ENCODE data around the gene SFTA2. TPM values are rescaled to one million over a fixed set of nuclear protein-coding genes. Genes with fewer than 3 reads are reported as not detected.

SFTA2 gene
- total RNA-seq (2021; fragmentation: NEBNext Ultra II Directional; extraction: Animal tissue kit (Norgen Biotek cat#: 25700)), result not detected in 2 replicates
- not detected in 2 replicates for polyA plus RNA-seq (2011; rRNA removed)
- not detected for polyA plus RNA-seq (2011; cell fraction: cytosol; rRNA removed)
- polyA plus RNA-seq (2011; cell fraction: nucleus; rRNA removed), result not detected
- not detected in 4 replicates for polyA plus RNA-seq (2012, experiment 1 of 2)
- not detected for polyA plus RNA-seq (2012, experiment 2 of 2)
- polyA plus RNA-seq (2013, experiment 1 of 2), result not detected
- polyA plus RNA-seq (2013, experiment 2 of 2), result not detected
- polyA minus RNA-seq (2011; rRNA and poly(A)+ RNA removed), result not detected in 2 replicates
- not detected for polyA minus RNA-seq (2011; cell fraction: cytosol; rRNA and poly(A)+ RNA removed)
- polyA minus RNA-seq (2011; cell fraction: nucleus; rRNA and poly(A)+ RNA removed), result not detected
- long read RNA-seq, experiment 1, result 0 reads
- long read RNA-seq, experiment 2, result 0 reads

GRCh38 chr6:30931969-30932645 lies at the start of gene SFTA2:
SFTA2 (minus strand) TSS chr6:30932170; CDS start chr6:30932096, 74 bp downstream.
- Histone ChIP-seq H3K23ac (ENCODE audit: insufficient read length) (no peak within 1 kb of the TSS), H4K5ac (ENCODE audit: insufficient read length, low read depth, low read length) (no peak within 1 kb of the TSS), H4K20me1 (replicated peaks in 1 of 2; ENCODE audit: control insufficient read depth in 1 of 2, insufficient read depth in 2 of 2, low read length in 2 of 2) (no peaks in the 10 kb centered on the region), H3K27ac (ENCODE audit: low read depth, low read length) (no peak within 1 kb of the TSS), H2BK5ac (ENCODE audit: low read depth, low read length) (0 out of 2 replicates have a peak within 1 kb of the TSS, but pooled peaks have one; percentile 13), H2BK15ac (ENCODE audit: low read length) (0 out of 2 replicates have a peak within 1 kb of the TSS, but pooled peaks have one; percentile 61), H3K79me2 (ENCODE audit: control insufficient read depth in 1 of 2, insufficient read depth in 2 of 2, low read length in 2 of 2) (no peaks in the 10 kb centered on the region), H3K56ac (replicated peaks; ENCODE audit: insufficient read length, low read depth, low read length) (no peak within 1 kb of the TSS), H3K23me2 (ENCODE audit: low read depth, low read length) (0 out of 2 replicates have a peak, but pooled peaks cover 4% of the 10 kb centered on the region), H2AK5ac (ENCODE audit: low read depth, low read length) (no peak within 1 kb of the TSS; the same call in 1 of the 2 replicates), H3K4me1 (replicated peaks in 1 of 4; ENCODE audit: control insufficient read depth in 3 of 4, insufficient read depth in 4 of 4, low read length in 3 of 4) (0 out of 7 replicates have a peak, but pooled peaks cover 0 to 3% (median 0%) of the 10 kb centered on the region in 4 experiments), H4K8ac (ENCODE audit: extremely low read depth, insufficient read depth, low read length) (no peak within 1 kb of the TSS), H3K9me3 (ENCODE audit: insufficient read depth in 2 of 2, low read depth in 1 of 2, low read length in 1 of 2) (peaks cover 0 to 6% of the 10 kb centered on the region in 2 experiments; a peak in 2 of 4 replicates), H3K14ac (ENCODE audit: insufficient read length) (no peak within 1 kb of the TSS), H2BK20ac (ENCODE audit: low read length) (no peak within 1 kb of the TSS), H3K18ac (ENCODE audit: extremely low read depth, low read length) (no peak within 1 kb of the TSS), H3K27me3 (replicated peaks in 1 of 4; ENCODE audit: control insufficient read depth in 3 of 4, extremely low read depth in 1 of 4, insufficient read depth in 3 of 4, low read length in 3 of 4) (no peaks in the 10 kb centered on the region), H4K91ac (replicated peaks; ENCODE audit: insufficient read length, low read length) (no peak within 1 kb of the TSS), H3K4ac (replicated peaks; ENCODE audit: insufficient read length, low read depth, low read length) (no peak within 1 kb of the TSS), H3K4me3 (ENCODE audit: extremely low read depth in 1 of 4, insufficient read depth in 2 of 4, low read depth in 3 of 4, low read length in 4 of 4) (no peak within 1 kb of the TSS), H3K36me3 (ENCODE audit: control insufficient read depth in 2 of 4, insufficient read depth in 4 of 4, low read length in 3 of 4) (peaks cover 0 to 3% (median 1%) of the 10 kb centered on the region in 4 experiments; a peak in 3 of 8 replicates), H3K79me1 (ENCODE audit: low read depth, low read length) (no peaks in the 10 kb centered on the region), H3K9ac (replicated peaks in 1 of 4; ENCODE audit: extremely low read depth in 1 of 4, low read depth in 3 of 4, low read length in 3 of 4) (no peak within 1 kb of the TSS), H2BK12ac (ENCODE audit: low read depth, low read length) (no peak within 1 kb of the TSS), H2AFZ (ENCODE audit: low read length) (no peak within 1 kb of the TSS), H2BK120ac (replicated peaks; ENCODE audit: low read depth, low read length) (no peak within 1 kb of the TSS), H3K4me2 (ENCODE audit: insufficient read depth in 1 of 2, low read depth in 2 of 2, low read length in 2 of 2) (no peak within 1 kb of the TSS)
- WGBS, 2 experiments (ENCODE audit: extremely low coverage in 1 of 2, insufficient coverage in 1 of 2, insufficient read length in 1 of 2, insufficient replicate concordance in 2 of 2, low coverage in 1 of 2, low lambda C conversion rate in 2 of 2, missing lambda C conversion rate in 1 of 2), result 85% methylated on average over 7 of the region's 7 CpGs; no CpG with 5 or more reads in 1 of the 2 experiments
- TF ChIP-seq SP4 (IDR thresholded peaks at IDR 0.05; ENCODE audit: low read length) (no peak), BACH1 (IDR thresholded peaks at IDR 0.05; ENCODE audit: low read length) (no peak), BRCA1 (IDR thresholded peaks at IDR 0.05; ENCODE audit: low read depth, low read length) (no peak), JUN (IDR thresholded peaks at IDR 0.05; ENCODE audit: low read depth, low read length) (no peak), SUZ12 (IDR thresholded peaks at IDR 0.05; ENCODE audit: low read length) (no peak)
- ChIA-PET POLR2A (ENCODE audit: partially characterized antibody) (interaction anchor here (0.6 to 1.2 kb wide), 4 partner anchors 15 to 165 kb away, joined by 3 to 4 read pairs (median 3); no protein-coding TSS in a partner anchor), CTCF (ENCODE audit: partially characterized antibody) (interaction anchor here (0.6 to 4.2 kb wide), 10 partner anchors 10 to 772 kb away, joined by 3 to 18 read pairs (median 4); no protein-coding TSS in a partner anchor)
- FAIRE-seq (no peak), DNase-seq (ENCODE audit: low read depth in 1 of 2, low spot score in 2 of 2) (no peak)
